GM18526 (cell line): Measurements from ENCODE around the gene DNAI7.

ENCODE experiments used
- POLR2A ChIP-seq: IDR thresholded peaks from 3 replicates; pipeline ENCODE4 v1.6.1; 2011; ENCODE audit not compliant: insufficient read length; ENCODE audit errors: extremely low read depth

The DNAI7 gene

DNA sequence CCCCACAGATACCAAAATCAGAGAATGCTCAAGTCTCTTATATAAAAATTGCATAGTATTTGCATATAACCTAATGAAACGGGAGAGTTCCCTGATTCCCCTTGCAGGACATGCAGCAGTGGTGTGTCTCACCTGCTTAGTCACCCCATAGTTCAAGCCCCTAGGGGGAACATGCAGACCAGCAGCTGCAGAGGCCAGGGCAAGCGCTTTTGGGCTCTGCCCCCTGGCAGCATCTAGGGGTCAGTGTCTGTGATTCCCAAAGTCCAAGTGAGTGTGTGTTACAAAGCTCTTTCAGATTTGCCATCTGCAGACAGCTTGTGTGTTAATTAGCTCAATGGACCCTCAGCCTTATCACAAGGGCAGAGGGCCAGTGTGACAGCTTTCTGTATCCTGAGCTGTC lies 110.1 kb downstream of the DNAI7 start:
- no peak for TF ChIP-seq POLR2A

GRCh38 chr12:25083211-25083610 lies 111.7 kb downstream of the DNAI7 start:
- TF ChIP-seq POLR2A: no peak

GRCh38 chr12:25082628-25083027 lies 112.3 kb downstream of the DNAI7 start:
- TF ChIP-seq POLR2A: no peak

- no peak for TF ChIP-seq POLR2A
Observed at GRCh38 chr12:25079393-25079792, 115.6 kb downstream of the DNAI7 start.

DNA sequence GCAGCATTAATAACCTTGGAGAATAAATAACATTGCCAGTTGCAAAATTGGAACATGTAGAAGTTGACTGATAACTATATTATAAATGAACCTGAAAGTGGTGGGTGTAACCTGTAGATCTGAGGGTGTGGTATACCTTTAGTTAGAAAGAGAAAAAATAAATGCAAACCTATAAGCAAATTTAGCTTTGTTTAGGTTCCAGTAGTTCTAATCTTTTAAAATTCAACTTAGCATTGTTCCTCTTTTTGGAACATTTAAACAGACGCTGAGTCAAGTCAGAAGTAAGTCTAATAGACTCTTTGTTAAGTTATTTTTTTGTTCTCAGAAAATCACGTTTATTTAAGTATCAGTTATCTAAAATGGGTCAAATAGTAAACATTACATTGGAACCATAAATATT lies 120.0 kb downstream of the DNAI7 start:
- no peak for TF ChIP-seq POLR2A

- no peak for TF ChIP-seq POLR2A
Observed at GRCh38 chr12:25074113-25074512, 120.8 kb downstream of the DNAI7 start.

GRCh38 chr12:25072906-25073650 lies 121.9 kb downstream of the DNAI7 start:
- TF ChIP-seq POLR2A: no peak

DNA sequence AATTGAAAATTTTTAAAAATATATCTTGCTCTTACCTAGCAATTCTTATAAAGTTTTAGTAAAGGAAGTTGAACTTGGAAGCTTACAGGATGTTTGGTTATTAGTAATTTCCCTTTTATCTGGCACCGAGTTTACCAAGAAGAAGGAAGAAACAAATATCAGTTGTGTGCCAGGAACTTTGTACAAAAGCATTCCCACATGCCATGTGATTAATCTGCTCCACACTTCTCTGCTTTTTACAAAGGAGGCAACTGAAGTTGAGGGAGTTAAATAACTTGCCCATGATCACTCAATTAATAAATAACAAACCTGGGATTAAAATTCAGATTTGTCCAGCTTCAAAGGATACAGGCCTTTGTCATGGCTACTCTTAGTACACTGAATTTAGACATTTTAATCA lies 123.6 kb downstream of the DNAI7 start:
- no peak for TF ChIP-seq POLR2A

DNA sequence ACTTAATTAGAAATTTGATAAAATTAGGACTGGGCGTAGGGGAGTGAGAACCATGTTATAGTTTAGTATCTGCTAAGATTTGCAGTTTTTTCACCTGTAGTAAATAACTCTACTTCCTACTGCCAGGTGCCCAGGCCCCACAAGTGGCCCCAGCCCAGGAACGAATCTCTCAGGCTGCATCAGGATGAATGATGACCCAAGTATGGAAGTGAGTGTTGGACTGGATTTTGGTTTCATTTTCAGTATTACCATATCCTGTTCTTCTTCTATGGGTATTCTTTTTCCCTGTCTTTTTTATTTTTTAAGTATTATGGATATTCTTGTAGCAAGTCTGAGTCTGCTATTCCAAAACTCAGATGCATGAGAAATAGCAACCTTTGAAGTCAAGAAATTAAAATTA lies 125.7 kb downstream of the DNAI7 start:
- TF ChIP-seq POLR2A: no peak

DNA sequence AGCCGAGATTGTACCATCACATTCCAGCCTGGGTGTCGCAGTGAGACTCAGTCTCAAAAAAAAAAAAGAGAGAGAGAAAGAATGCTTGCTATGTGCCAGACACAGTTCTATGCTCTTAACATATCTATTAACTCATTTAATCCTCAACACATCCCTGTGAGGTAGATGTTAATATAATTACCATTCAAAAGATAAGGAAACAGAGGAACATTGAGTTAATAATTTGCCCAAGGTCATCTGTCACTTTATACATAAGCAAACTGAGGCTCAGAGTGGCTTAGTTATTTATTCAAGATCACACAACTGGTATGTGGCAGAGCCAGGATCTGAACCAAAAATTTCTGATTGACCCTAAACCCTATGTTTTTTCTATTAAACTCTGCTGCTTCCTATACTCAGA lies 129.9 kb downstream of the DNAI7 start:
- TF ChIP-seq POLR2A: no peak

DNA sequence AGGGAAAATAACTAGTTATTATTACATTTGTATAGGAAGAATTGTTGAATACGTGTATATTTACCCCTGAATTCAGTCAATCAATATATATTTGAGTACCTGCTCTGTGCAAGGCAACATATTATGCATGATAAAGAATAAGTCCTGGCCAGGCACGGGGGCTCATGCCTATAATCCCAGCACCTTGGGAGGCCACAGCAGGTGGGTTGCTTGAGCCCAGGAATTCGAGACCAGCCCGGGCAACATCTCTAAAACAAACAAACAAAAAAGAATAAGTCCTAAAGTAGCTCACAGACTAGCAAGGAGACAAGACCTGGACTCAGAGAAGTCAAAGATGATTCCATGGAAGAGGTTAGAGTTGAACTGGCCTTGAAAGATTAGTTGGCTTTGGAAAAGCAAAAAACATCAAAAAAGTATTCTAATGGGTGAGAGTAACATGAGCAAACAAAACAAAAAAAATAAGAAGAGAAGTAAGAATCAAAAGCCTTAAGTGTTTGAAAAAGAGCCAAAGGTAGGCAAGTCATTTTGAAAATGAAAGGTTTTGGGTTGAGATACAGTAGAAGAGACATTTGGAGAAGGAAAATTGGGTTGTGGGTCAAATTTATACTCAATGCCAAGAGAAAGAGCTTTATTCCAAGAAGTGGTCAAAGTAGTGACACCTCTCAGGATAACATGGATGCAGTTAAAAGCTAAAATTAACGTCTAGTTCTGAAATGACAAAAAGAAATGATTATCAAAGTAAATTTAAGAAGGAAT lies 130.9 kb downstream of the DNAI7 start:
- no peak for TF ChIP-seq POLR2A

DNA sequence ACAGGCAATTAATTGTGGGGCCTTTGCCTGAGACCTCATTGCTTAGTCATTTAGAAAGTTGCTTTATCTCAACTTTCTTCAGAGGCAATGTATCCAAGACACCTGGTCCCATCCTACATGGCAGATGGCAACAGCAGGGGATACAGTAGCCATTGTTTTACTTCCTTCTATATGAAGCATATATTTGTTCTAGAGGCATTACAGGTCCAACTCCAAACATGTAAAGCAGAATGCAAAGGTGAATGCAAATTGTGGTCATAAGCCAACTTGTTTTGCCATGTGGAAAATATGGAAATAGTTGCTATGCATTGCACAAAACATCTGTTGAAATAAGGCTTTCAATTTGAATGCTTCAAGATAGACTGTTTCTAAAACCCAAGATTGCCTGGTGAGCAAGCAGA lies 136.3 kb downstream of the DNAI7 start:
- no peak for TF ChIP-seq POLR2A
